SH-SY5Y (cell line): ENCODE results near the gene CDC37L1.

ENCODE experiments used
- GATA2 ChIP-seq: IDR thresholded peaks from 2 replicates; pipeline ENCODE4 v1.6.1; 2011; ENCODE audit warnings: mild to moderate bottlenecking, low read depth, low read length
- GATA3 ChIP-seq: IDR thresholded peaks from 2 replicates; pipeline ENCODE4 v1.6.1; 2011; ENCODE audit warnings: low read depth, mild to moderate bottlenecking, low read length, moderate library complexity

DNA sequence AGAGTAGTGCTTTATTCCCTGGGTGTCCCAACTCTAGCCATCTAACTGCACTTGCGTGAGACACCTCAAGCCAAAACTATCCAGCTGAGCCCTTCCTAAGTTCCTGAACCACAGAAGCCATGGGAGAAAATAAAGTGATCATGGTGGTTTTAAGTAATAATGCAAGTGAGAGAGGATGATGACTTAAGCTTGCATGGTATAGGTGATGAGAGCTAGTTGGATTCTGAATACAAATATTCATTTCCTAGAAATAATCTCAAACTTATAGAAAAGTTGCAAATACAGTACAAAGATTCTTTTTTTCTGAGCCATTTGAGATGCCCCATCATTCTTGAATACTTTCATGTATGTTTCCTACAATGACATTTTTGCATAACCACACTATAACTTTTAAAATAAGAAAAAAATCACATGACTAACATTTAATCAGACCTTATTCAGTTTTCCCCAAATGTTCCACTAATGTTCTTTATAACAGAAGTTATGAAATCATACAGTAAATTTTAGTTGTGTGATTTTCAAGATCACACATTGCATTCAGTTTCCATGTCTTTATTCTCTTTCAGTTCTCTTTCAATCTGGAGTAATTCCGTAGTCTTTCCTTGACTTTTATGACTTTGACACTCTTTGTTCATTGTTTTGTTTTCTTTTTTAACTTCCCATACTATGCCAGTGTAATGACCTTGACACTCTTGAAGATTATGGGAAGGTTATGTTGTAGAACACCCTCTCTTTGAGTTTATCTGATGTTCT, 67.1 kb downstream of the CDC37L1 start:
- TF ChIP-seq GATA3 (no peak), GATA2 (no peak)
